ENCODE measurements around the gene ZNF618. TPM values are rescaled to one million over a fixed set of nuclear protein-coding genes. Genes with fewer than 3 reads are reported as not detected.

Gene ZNF618
- total RNA-seq, 1 experiment from 2014 or later: 22.0 TPM

- H3K4me3 Mint-ChIP-seq: no peak overlapping the region
- no peak for TF ChIP-seq ARID4B (CRISPR knock-in tag; IDR thresholded peaks at IDR 0.05; ENCODE audit: borderline replicate concordance)
- TF ChIP-seq ZMAT4 (CRISPR knock-in tag; IDR thresholded peaks at IDR 0.05): no peak
- TF ChIP-seq KAT7 (CRISPR knock-in tag; IDR thresholded peaks at IDR 0.05; ENCODE audit: borderline replicate concordance): no peak
- TF ChIP-seq CBFB (CRISPR knock-in tag; IDR thresholded peaks at IDR 0.05; ENCODE audit: low read depth): no peak
- no peak for TF ChIP-seq USF1 (CRISPR knock-in tag; IDR thresholded peaks at IDR 0.05)
- TF ChIP-seq FOXK1 (CRISPR knock-in tag; IDR thresholded peaks at IDR 0.05): no peak
- no peak for TF ChIP-seq ATF2 (CRISPR knock-in tag; IDR thresholded peaks at IDR 0.05; ENCODE audit: borderline replicate concordance, low read depth)
- TF ChIP-seq EMX1 (CRISPR knock-in tag; IDR thresholded peaks at IDR 0.05): no peak
- no peak for DNase-seq (ENCODE audit: low spot score)
- no peak for ATAC-seq
- no peaks in the 10 kb centered on the region for H3K27me3 Mint-ChIP-seq (ENCODE audit: low read depth)
- H3K36me3 Mint-ChIP-seq: peaks cover 18% of the 10 kb centered on the region
- no peaks in the 10 kb centered on the region for H3K9me3 Mint-ChIP-seq
- ChIA-PET CTCF (no interaction called here), POLR2A (no interaction called here)
- H3K4me1 Mint-ChIP-seq: 0 out of 2 replicates have a peak, but pooled peaks cover 3% of the 10 kb centered on the region
- no peak overlapping the region for H3K27ac Mint-ChIP-seq
Observed at GRCh38 chr9:114053246-114054005, 177.3 kb downstream of the ZNF618 start.

GRCh38 chr9:114054191-114054690, 178.1 kb downstream of the ZNF618 start:
- H3K27me3 Mint-ChIP-seq (ENCODE audit: low read depth): no peaks in the 10 kb centered on the region
- no peak overlapping the region for H3K4me3 Mint-ChIP-seq
- no peak overlapping the region for H3K27ac Mint-ChIP-seq
- DNase-seq (ENCODE audit: low spot score) (no peak), ATAC-seq (no peak)
- CTCF ChIA-PET: no interaction called here
- no peak for TF ChIP-seq ETV6 (CRISPR knock-in tag; IDR thresholded peaks at IDR 0.05)
- TF ChIP-seq ZNF396 (CRISPR knock-in tag; IDR thresholded peaks at IDR 0.05; ENCODE audit: borderline replicate concordance): no peak
- no peak for TF ChIP-seq ZNF263 (CRISPR knock-in tag; IDR thresholded peaks at IDR 0.05; ENCODE audit: low read depth)
- TF ChIP-seq GRHL2 (CRISPR knock-in tag; IDR thresholded peaks at IDR 0.05; ENCODE audit: insufficient replicate concordance, severe bottlenecking): no peak
- no peak for TF ChIP-seq OVOL2 (CRISPR knock-in tag; IDR thresholded peaks at IDR 0.05; ENCODE audit: borderline replicate concordance)
- no peak for TF ChIP-seq ATF3 (CRISPR knock-in tag; conservative IDR thresholded peaks at IDR 0.05)
- no peak for TF ChIP-seq FOXP4 (CRISPR knock-in tag; IDR thresholded peaks at IDR 0.05)
- TF ChIP-seq ZNF671 (CRISPR knock-in tag; IDR thresholded peaks at IDR 0.05): no peak
- TF ChIP-seq ATF6 (CRISPR knock-in tag; IDR thresholded peaks at IDR 0.05): no peak
- H3K36me3 Mint-ChIP-seq: peaks cover 13% of the 10 kb centered on the region; the same call in 1 of the 2 replicates
- 0 out of 2 replicates have a peak, but pooled peaks cover 3% of the 10 kb centered on the region for H3K4me1 Mint-ChIP-seq
- no peaks in the 10 kb centered on the region for H3K9me3 Mint-ChIP-seq
- POLR2A ChIA-PET: no interaction called here
